ENCODE data around the gene ZP1.
A peak's percentile ranks its signal among the peaks of the same experiment; 100 is the strongest.

The ZP1 gene

GRCh38 chr11:60916669-60917206 lies 49.4 kb downstream of the ZP1 start:
- no peak overlapping the region for H3K9ac ChIP-seq (ENCODE audit: low read length in 5 of 5)

DNA sequence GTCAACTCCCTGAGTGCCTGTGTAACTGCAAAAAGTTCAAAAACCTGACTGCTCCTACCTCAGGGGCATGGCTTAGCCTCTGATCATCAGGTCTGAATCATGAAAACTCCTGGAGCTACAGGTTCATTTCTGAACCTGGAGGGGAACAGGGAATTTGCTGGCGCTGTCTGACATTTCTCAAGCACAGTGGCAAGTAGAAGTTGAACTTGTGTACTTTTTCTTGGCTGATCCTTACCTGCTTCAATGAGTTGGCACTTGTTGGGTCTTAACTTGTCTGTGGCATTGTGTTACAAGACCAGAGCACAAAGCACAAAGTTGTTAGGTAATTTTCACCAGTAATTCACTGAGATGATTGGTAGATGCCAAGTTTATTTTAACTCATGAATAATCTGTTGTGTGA lies 49.9 kb downstream of the ZP1 start:
- no peaks in the 10 kb centered on the region for H3K9me3 ChIP-seq (ENCODE audit: control insufficient read depth in 5 of 5, low read length in 5 of 5)
- peaks cover 11 to 62% (median 58%) of the 10 kb centered on the region in 5 donors for H3K4me1 ChIP-seq (ENCODE audit: control insufficient read depth in 5 of 5, insufficient read depth in 5 of 5, low read length in 5 of 5)
- no peak overlapping the region for H3K4me3 ChIP-seq (ENCODE audit: low read depth in 1 of 5, low read length in 5 of 5)
- no peaks in the 10 kb centered on the region for H3K27me3 ChIP-seq (ENCODE audit: control insufficient read depth in 5 of 5, insufficient read depth in 4 of 5, low read length in 5 of 5)
- H3K9ac ChIP-seq (ENCODE audit: low read length in 5 of 5) = no peak overlapping the region
- peaks cover 0 to 28% (median 26%) of the 10 kb centered on the region in 5 donors for H3K36me3 ChIP-seq (ENCODE audit: control insufficient read depth in 5 of 5, insufficient read depth in 5 of 5, low read length in 5 of 5)
- no peak overlapping the region for H3K27ac ChIP-seq (ENCODE audit: low read depth, low read length)

More at GRCh38 chr11:60916669-60917206, 49.4 kb downstream of the ZP1 start:
- Histone ChIP-seq H3K9me3 (ENCODE audit: control insufficient read depth in 5 of 5, low read length in 5 of 5) (no peaks in the 10 kb centered on the region), H3K27ac (ENCODE audit: low read depth, low read length) (no peak overlapping the region), H3K36me3 (ENCODE audit: control insufficient read depth in 5 of 5, insufficient read depth in 5 of 5, low read length in 5 of 5) (peaks cover 0 to 23% (median 21%) of the 10 kb centered on the region in 5 donors), H3K4me3 (ENCODE audit: low read depth in 1 of 5, low read length in 5 of 5) (no peak overlapping the region), H3K4me1 (ENCODE audit: control insufficient read depth in 5 of 5, insufficient read depth in 5 of 5, low read length in 5 of 5) (peaks cover 11 to 63% (median 58%) of the 10 kb centered on the region in 5 donors), H3K27me3 (ENCODE audit: control insufficient read depth in 5 of 5, insufficient read depth in 4 of 5, low read length in 5 of 5) (no peaks in the 10 kb centered on the region)

- H3K27ac ChIP-seq (ENCODE audit: low read depth, low read length) = no peak overlapping the region
- H3K4me1 ChIP-seq (ENCODE audit: control insufficient read depth in 5 of 5, insufficient read depth in 5 of 5, low read length in 5 of 5) = peaks cover 7 to 51% (median 47%) of the 10 kb centered on the region in 5 donors
- no peaks in the 10 kb centered on the region for H3K27me3 ChIP-seq (ENCODE audit: control insufficient read depth in 5 of 5, insufficient read depth in 4 of 5, low read length in 5 of 5)
Observed at GRCh38 chr11:60918251-60918938, 51.1 kb downstream of the ZP1 start.

DNA sequence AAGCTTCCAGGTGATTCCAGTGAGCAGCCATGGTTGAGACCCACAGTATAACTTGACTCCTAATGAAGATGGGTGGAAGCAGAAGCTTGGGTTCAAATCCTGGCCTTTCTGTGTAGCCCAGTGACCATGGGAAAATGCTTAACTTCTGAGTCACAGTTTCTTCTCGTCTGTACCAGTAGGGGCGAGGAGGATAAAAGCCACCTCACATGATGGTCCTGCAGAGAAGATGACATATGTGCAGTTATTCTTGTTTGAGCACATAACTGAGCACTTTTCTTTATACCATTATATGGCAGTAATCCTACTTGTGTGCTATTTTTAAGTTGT lies 51.6 kb downstream of the ZP1 start:
- no peak overlapping the region for H3K27ac ChIP-seq (ENCODE audit: low read depth, low read length)
- H3K4me1 ChIP-seq (ENCODE audit: control insufficient read depth in 5 of 5, insufficient read depth in 5 of 5, low read length in 5 of 5) = peaks cover 7 to 51% (median 48%) of the 10 kb centered on the region in 5 donors
- H3K36me3 ChIP-seq (ENCODE audit: control insufficient read depth in 5 of 5, insufficient read depth in 5 of 5, low read length in 5 of 5) = peaks cover 0 to 41% (median 35%) of the 10 kb centered on the region in 5 donors
- no peak overlapping the region for H3K4me3 ChIP-seq (ENCODE audit: low read depth in 1 of 5, low read length in 5 of 5)
- no peak overlapping the region for H3K9ac ChIP-seq (ENCODE audit: low read length in 5 of 5)
- peaks cover 0 to 4% (median 0%) of the 10 kb centered on the region in 5 donors for H3K27me3 ChIP-seq (ENCODE audit: control insufficient read depth in 5 of 5, insufficient read depth in 4 of 5, low read length in 5 of 5)
- H3K9me3 ChIP-seq (ENCODE audit: control insufficient read depth in 5 of 5, low read length in 5 of 5) = no peaks in the 10 kb centered on the region

More at GRCh38 chr11:60918251-60918938, 51.1 kb downstream of the ZP1 start:
- H3K9me3 ChIP-seq (ENCODE audit: control insufficient read depth in 5 of 5, low read length in 5 of 5) = no peaks in the 10 kb centered on the region
- peaks cover 0 to 39% (median 35%) of the 10 kb centered on the region in 5 donors for H3K36me3 ChIP-seq (ENCODE audit: control insufficient read depth in 5 of 5, insufficient read depth in 5 of 5, low read length in 5 of 5)
- no peak overlapping the region for H3K9ac ChIP-seq (ENCODE audit: low read length in 5 of 5)
- H3K4me3 ChIP-seq (ENCODE audit: low read depth in 1 of 5, low read length in 5 of 5) = no peak overlapping the region

GRCh38 chr11:60919320-60919719 lies 52.0 kb downstream of the ZP1 start:
- no peak overlapping the region for H3K9ac ChIP-seq (ENCODE audit: low read length in 5 of 5)

GRCh38 chr11:60919956-60920355 lies 52.6 kb downstream of the ZP1 start:
- Histone ChIP-seq H3K36me3 (ENCODE audit: control insufficient read depth in 5 of 5, insufficient read depth in 5 of 5, low read length in 5 of 5) (peaks cover 0 to 41% (median 35%) of the 10 kb centered on the region in 5 donors), H3K9me3 (ENCODE audit: control insufficient read depth in 5 of 5, low read length in 5 of 5) (no peaks in the 10 kb centered on the region), H3K27me3 (ENCODE audit: control insufficient read depth in 5 of 5, insufficient read depth in 4 of 5, low read length in 5 of 5) (peaks cover 2 to 7% (median 2%) of the 10 kb centered on the region in 5 donors), H3K4me1 (ENCODE audit: control insufficient read depth in 5 of 5, insufficient read depth in 5 of 5, low read length in 5 of 5) (peaks cover 7 to 50% (median 48%) of the 10 kb centered on the region in 5 donors), H3K27ac (ENCODE audit: low read depth, low read length) (no peak overlapping the region), H3K4me3 (ENCODE audit: low read depth in 1 of 5, low read length in 5 of 5) (no peak overlapping the region), H3K9ac (ENCODE audit: low read length in 5 of 5) (peak overlapping the region in 1 of 5 donors; percentile 25)

More at GRCh38 chr11:60919320-60919719, 52.0 kb downstream of the ZP1 start:
- Histone ChIP-seq H3K36me3 (ENCODE audit: control insufficient read depth in 5 of 5, insufficient read depth in 5 of 5, low read length in 5 of 5) (peaks cover 0 to 41% (median 35%) of the 10 kb centered on the region in 5 donors), H3K4me1 (ENCODE audit: control insufficient read depth in 5 of 5, insufficient read depth in 5 of 5, low read length in 5 of 5) (peaks cover 7 to 51% (median 48%) of the 10 kb centered on the region in 5 donors), H3K27me3 (ENCODE audit: control insufficient read depth in 5 of 5, insufficient read depth in 4 of 5, low read length in 5 of 5) (peaks cover 0 to 6% (median 0%) of the 10 kb centered on the region in 5 donors), H3K4me3 (ENCODE audit: low read depth in 1 of 5, low read length in 5 of 5) (no peak overlapping the region), H3K27ac (ENCODE audit: low read depth, low read length) (no peak overlapping the region), H3K9me3 (ENCODE audit: control insufficient read depth in 5 of 5, low read length in 5 of 5) (no peaks in the 10 kb centered on the region)

GRCh38 chr11:60921259-60921658 lies 53.9 kb downstream of the ZP1 start:
- peaks cover 0 to 47% (median 40%) of the 10 kb centered on the region in 5 donors for H3K4me1 ChIP-seq (ENCODE audit: control insufficient read depth in 5 of 5, insufficient read depth in 5 of 5, low read length in 5 of 5)
- H3K4me3 ChIP-seq (ENCODE audit: low read depth in 1 of 5, low read length in 5 of 5) = no peak overlapping the region
- no peak overlapping the region for H3K9ac ChIP-seq (ENCODE audit: low read length in 5 of 5)
- peaks cover 0 to 41% (median 35%) of the 10 kb centered on the region in 5 donors for H3K36me3 ChIP-seq (ENCODE audit: control insufficient read depth in 5 of 5, insufficient read depth in 5 of 5, low read length in 5 of 5)
- H3K27me3 ChIP-seq (ENCODE audit: control insufficient read depth in 5 of 5, insufficient read depth in 4 of 5, low read length in 5 of 5) = peaks cover 9 to 13% (median 10%) of the 10 kb centered on the region in 5 donors
- H3K9me3 ChIP-seq (ENCODE audit: control insufficient read depth in 5 of 5, low read length in 5 of 5) = no peaks in the 10 kb centered on the region
- no peak overlapping the region for H3K27ac ChIP-seq (ENCODE audit: low read depth, low read length)

GRCh38 chr11:60921777-60922335 lies 54.5 kb downstream of the ZP1 start:
- no peak overlapping the region for H3K9ac ChIP-seq (ENCODE audit: low read length in 5 of 5)
- H3K4me1 ChIP-seq (ENCODE audit: control insufficient read depth in 5 of 5, insufficient read depth in 5 of 5, low read length in 5 of 5) = peaks cover 0 to 41% (median 34%) of the 10 kb centered on the region in 5 donors

DNA sequence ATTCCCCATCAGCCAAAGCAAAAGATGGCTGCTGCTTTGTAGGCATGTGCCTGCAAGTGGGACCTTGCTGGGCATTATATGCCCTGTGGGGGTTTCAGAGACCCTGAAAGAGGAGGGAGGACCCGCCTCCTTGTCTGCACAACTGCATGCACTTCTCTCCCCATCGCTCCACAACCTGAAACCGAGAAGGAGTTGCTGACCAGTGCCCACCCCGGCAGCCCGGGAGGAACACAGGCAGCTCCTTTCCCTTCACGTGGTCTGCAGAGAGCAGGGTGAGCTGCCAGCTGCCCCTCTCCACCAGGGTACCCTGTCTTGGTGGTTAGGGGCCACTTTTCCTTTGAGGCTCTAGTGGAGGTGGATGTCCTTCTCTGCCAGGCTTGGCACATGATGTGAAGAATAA lies 55.6 kb downstream of the ZP1 start:
- H3K27ac ChIP-seq (ENCODE audit: low read depth, low read length) = no peak overlapping the region
- H3K9me3 ChIP-seq (ENCODE audit: control insufficient read depth in 5 of 5, low read length in 5 of 5) = no peaks in the 10 kb centered on the region
- H3K9ac ChIP-seq (ENCODE audit: low read length in 5 of 5) = no peak overlapping the region
- peaks cover 0 to 38% (median 33%) of the 10 kb centered on the region in 5 donors for H3K4me1 ChIP-seq (ENCODE audit: control insufficient read depth in 5 of 5, insufficient read depth in 5 of 5, low read length in 5 of 5)
- peaks cover 0 to 41% (median 35%) of the 10 kb centered on the region in 5 donors for H3K36me3 ChIP-seq (ENCODE audit: control insufficient read depth in 5 of 5, insufficient read depth in 5 of 5, low read length in 5 of 5)
- peaks cover 9 to 17% (median 10%) of the 10 kb centered on the region in 5 donors for H3K27me3 ChIP-seq (ENCODE audit: control insufficient read depth in 5 of 5, insufficient read depth in 4 of 5, low read length in 5 of 5)
- H3K4me3 ChIP-seq (ENCODE audit: low read depth in 1 of 5, low read length in 5 of 5) = no peak overlapping the region

More at GRCh38 chr11:60921777-60922335, 54.5 kb downstream of the ZP1 start:
- no peaks in the 10 kb centered on the region for H3K9me3 ChIP-seq (ENCODE audit: control insufficient read depth in 5 of 5, low read length in 5 of 5)
- H3K36me3 ChIP-seq (ENCODE audit: control insufficient read depth in 5 of 5, insufficient read depth in 5 of 5, low read length in 5 of 5) = peaks cover 0 to 41% (median 35%) of the 10 kb centered on the region in 5 donors
- no peak overlapping the region for H3K27ac ChIP-seq (ENCODE audit: low read depth, low read length)
- peaks cover 9 to 15% (median 10%) of the 10 kb centered on the region in 5 donors for H3K27me3 ChIP-seq (ENCODE audit: control insufficient read depth in 5 of 5, insufficient read depth in 4 of 5, low read length in 5 of 5)
- H3K4me3 ChIP-seq (ENCODE audit: low read depth in 1 of 5, low read length in 5 of 5) = no peak overlapping the region

- Histone ChIP-seq H3K27ac (ENCODE audit: low read depth, low read length) (no peak overlapping the region), H3K4me3 (ENCODE audit: low read depth in 1 of 5, low read length in 5 of 5) (peak overlapping the region in 1 of 5 donors; percentile 65), H3K4me1 (ENCODE audit: control insufficient read depth in 5 of 5, insufficient read depth in 5 of 5, low read length in 5 of 5) (peaks cover 0 to 38% (median 33%) of the 10 kb centered on the region in 5 donors), H3K9me3 (ENCODE audit: control insufficient read depth in 5 of 5, low read length in 5 of 5) (no peaks in the 10 kb centered on the region), H3K9ac (ENCODE audit: low read length in 5 of 5) (no peak overlapping the region), H3K36me3 (ENCODE audit: control insufficient read depth in 5 of 5, insufficient read depth in 5 of 5, low read length in 5 of 5) (peaks cover 0 to 41% (median 35%) of the 10 kb centered on the region in 5 donors), H3K27me3 (ENCODE audit: control insufficient read depth in 5 of 5, insufficient read depth in 4 of 5, low read length in 5 of 5) (peaks cover 9 to 17% (median 10%) of the 10 kb centered on the region in 5 donors)
Observed at GRCh38 chr11:60923326-60923725, 56.0 kb downstream of the ZP1 start.
